GM18907 (cell line): ENCODE data around the gene FASTK.
"Not testable (repeated sequence)": the region's sequence is repeated elsewhere in the genome, so short reads cannot be mapped to it uniquely, and the experiment has no call there.

ENCODE experiments used
- ATAC-seq: cut with Tn5 transposase; IDR thresholded peaks from one replicate; pipeline ENCODE4 v1.9.1; 2021; ENCODE audit warnings: mild to moderate bottlenecking, moderate library complexity; ENCODE audit not compliant: unreplicated experiment

Gene FASTK

DNA sequence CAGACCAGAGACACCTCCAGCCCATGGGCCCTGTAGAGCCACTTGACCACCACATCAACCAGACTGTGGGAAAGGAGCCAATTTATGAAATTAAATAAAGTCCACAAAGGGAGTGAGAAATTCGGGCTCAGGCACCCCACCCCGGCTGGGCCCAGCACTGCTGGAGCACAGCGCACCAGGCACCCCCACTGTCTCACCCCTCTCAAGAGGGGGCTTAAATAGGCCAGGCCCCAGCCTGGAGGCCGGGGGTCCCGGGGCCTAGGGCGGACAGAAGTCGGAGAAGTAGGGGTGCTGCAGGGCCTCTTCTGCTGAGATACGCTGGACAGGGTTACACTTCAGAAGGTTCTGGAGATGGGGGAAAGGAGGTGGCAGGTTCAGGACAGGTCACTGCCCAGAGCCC is 26.9 kb downstream of the FASTK start:
- ATAC-seq, result no peak

DNA sequence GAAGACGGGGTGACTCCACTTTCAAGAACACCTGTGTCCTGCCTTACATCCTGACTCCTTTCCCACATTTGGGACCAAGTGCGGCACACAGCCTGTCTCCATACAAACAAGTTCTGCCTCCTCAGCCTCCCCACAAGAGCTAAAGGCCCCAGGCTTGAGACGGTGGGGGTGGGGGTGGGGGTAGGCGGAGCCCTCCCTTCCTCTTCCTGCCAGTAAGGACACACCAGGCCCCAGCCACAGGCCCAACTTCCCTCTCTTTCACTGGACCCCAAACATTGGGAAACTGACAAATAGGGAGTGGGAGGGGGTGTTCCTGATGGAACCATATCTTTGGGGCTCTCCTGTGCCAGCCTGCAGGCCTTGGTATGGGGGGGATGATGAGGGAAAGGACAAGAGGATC is 27.5 kb downstream of the FASTK start:
- no peak for ATAC-seq

DNA sequence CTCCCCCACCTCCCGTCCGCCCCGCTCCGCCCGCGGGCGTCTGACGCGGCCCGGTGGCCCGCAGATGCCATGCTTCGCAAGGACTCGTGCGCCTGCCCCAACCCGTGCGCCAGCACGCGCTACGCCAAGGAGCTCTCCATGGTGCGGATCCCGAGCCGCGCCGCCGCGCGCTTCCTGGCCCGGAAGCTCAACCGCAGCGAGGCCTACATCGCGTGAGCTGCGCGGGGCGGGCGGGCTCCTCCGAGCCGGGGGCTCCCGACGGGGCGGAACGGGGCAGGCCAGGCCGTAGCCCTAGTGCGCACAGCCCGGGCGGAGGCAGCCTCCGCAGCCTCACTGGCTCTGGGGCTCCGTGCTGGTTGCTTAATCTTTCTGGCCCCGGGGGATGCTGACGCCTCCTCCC is 29.5 kb downstream of the FASTK start:
- no peak for ATAC-seq

DNA sequence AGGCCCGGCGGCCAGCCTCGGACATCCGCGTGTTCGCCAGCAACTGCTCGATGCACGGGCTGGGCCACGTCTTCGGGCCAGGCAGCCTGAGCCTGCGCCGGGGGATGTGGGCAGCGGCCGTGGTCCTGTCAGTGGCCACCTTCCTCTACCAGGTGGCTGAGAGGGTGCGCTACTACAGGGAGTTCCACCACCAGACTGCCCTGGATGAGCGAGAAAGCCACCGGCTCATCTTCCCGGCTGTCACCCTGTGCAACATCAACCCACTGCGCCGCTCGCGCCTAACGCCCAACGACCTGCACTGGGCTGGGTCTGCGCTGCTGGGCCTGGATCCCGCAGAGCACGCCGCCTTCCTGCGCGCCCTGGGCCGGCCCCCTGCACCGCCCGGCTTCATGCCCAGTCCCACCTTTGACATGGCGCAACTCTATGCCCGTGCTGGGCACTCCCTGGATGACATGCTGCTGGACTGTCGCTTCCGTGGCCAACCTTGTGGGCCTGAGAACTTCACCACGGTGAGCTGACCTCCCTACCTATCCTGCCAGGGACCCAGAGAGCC is 31.6 kb downstream of the FASTK start:
- ATAC-seq, result no peak

DNA sequence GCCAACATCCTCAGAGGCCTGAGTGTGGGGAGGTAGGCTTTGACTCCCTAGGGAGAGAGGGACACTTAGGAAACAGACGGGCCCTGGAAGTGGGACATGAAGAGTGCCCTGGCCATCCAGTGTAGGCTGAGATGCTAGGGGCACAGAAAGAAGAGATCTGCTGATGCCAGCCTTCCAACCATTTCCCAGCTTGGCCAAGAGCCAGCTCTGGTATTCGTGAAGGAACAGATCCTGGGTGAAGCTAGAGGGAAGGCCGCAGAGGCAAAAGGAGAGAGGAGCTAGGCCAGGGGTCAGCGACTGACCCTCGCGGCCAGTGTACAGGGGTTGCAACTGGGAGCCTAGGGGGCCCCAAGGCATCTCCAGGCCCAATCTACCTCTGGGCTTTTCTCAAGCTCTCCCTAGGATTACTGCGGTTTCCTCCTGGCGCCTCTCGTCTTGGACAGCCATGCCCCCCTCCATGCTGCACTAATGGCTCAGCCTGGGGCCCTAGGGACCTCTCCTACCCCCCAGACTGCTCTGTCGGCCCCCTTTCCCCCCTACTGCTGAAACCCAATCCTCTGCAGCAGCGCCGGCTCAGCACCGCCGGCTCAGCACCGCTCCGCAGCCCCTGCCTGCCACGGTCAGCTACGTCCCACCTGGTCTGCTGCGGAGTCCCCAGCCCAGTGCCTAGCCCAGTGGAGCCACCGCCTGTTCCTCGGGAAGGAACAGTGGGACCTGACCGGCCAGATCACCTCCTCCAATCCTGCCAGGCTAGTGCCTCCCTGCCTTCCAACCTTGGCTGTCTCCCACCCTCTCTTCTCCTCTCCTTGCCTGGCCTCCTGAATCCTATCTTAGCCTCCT is 32.4 kb downstream of the FASTK start, which contains the start of gene ASIC3:
ASIC3 (plus strand) TSS at position 556 of the 840 bp plus-strand sequence. CDS start 355 bp downstream, outside the sequence.
- ATAC-seq, result no peak

DNA sequence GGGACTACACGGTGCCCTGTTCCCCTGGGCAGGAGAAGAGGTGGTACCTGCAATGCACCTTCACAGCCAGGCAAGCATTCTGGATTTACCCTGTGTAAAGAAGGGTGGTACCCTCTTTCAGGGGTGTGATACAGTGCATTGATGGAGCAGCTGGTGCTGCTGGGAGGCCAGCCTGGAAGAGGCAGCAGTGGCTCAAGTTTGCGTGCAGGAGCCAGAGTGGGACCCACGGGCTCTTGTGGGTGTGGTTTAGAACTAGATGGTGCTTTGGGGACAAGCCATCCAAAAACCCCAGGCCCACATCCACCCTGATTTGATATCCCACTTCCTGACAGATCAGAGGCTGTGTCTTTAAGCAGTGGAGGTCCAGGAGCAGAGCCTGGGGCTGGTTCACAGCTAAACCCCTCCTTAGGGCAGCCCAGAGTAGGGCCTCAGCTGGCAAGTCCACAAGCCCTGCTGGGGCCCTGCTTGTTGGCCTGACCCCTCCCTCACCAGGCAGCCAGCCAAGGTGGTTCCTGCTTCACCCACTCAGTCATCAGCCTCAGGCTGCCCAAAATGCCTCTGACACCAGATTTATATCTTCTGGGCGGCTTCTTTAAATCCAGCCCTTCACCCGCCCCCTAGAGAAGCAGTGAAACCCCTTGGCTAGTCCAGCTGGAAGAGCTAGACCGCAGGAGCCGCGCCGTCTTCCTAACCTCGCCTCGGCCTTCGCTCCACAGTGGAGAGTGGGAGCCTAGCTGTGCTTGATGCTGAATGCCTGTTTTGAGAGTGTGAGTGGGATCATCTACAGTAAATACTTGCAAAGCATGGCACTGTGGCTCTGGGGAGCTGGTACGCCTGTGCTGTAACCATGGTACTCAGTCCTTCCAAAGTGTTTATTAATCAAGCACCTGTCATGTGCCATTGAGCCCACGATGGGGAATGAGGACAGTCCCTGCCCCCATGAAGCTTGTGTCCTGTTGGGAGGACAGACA is 33.7 kb downstream of the FASTK start:
- no peak for ATAC-seq

DNA sequence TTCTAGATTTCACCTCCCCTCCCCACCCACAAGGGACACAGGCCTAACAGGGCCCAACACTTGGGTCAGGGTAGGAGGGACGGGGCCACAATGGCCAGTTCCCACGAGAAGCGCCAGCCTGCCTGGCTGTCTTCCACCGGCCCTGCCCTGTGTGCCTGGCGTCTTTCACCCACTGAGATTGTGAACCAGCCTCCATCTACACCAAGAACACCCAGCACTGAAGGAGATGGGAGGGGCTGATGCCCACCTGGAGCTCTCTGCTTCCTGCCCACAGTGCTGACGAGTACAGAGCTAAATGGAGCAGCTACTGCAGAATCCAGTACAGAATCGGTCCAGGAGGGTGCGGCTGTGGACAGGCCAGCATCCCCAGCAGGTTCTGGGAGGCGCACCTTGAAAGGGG is 34.6 kb downstream of the FASTK start:
- ATAC-seq, result no peak

DNA sequence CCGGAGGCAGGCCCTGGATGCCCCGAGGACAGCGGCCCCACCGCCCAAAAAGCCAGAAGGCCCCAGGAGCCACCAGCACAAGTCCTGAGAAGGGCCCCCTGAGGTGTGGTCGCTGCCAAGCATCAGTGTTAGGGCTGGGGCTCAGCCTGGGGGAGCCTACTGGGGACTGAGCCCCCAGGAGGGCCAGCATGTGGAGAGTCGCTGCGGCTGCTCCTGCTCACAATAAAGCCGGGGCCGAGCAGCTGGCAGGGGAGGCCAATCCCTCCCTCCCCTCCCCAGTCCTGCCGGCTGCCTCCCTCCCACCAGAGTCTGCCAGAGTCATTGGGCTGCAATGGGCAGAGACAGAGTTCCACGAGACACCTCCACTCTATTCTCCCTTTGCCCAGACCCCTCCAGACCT is 35.3 kb downstream of the FASTK start:
- no peak for ATAC-seq

DNA sequence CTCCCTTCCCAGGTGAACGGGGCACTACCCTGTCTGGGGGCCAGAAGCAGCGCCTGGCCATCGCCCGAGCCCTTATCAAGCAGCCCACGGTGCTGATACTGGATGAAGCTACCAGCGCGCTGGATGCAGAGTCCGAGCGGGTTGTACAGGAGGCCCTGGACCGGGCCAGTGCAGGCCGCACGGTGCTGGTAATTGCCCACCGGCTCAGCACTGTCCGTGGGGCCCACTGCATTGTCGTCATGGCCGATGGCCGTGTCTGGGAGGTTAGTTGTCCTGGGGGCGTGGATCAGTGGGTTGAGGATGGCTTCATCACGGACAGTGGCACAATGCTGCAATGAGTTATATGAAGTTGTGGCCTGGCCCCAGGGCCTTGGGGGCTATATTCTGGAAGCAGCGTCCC is 36.6 kb downstream of the FASTK start:
- ATAC-seq, result no peak

DNA sequence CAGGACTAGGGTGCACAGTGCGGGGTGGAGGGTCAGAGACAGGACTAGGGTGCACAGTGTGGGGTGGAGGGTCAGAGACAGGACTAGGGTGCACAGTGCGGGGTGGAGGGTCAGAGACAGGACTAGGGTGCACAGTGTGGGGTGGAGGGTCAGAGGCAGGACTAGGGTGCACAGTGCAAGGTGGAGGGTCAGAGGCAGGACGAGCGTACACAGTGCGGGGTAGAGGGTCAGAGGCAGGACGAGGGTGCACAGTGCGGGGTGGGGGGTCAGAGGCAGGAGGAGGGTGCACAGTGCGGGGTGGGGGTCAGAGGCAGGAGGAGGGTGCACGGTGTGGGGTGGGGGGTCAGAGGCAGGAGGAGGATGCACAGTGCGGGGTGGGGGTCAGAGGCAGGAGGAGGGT is 37.2 kb downstream of the FASTK start:
- not testable (repeated sequence) for ATAC-seq

DNA sequence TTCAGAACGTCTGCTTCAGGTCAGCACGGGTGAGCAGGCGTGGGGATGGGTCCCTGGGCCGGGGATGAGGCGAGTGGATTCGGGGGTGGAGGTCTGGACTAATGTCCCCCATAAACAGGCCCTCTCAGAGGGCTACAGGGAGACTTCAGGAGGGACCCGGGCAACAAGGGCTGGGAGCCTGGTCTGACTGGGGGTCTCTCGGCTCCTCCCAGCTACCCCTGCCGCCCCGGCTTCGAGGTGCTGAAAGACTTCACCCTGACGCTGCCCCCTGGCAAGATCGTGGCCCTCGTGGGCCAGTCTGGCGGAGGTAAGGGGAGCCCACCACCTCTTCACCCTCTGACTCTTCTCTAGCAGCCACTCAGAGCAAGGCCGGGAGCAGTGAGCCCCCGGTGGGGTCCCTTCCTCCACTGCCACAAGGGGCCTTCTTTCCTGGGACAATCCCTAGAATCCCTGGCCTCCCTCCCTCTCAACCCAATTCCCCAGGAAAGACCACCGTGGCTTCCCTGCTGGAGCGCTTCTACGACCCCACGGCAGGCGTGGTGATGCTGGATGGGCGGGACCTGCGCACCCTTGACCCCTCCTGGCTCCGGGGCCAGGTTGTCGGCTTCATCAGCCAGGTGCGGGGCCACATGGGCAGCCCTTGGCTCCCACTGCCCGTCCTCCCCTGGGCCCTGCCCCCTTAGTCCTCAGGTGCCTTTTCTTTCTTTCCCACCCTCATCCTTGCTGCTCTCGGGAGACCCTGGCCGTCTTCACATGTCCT is 39.8 kb downstream of the FASTK start:
- no peak for ATAC-seq

DNA sequence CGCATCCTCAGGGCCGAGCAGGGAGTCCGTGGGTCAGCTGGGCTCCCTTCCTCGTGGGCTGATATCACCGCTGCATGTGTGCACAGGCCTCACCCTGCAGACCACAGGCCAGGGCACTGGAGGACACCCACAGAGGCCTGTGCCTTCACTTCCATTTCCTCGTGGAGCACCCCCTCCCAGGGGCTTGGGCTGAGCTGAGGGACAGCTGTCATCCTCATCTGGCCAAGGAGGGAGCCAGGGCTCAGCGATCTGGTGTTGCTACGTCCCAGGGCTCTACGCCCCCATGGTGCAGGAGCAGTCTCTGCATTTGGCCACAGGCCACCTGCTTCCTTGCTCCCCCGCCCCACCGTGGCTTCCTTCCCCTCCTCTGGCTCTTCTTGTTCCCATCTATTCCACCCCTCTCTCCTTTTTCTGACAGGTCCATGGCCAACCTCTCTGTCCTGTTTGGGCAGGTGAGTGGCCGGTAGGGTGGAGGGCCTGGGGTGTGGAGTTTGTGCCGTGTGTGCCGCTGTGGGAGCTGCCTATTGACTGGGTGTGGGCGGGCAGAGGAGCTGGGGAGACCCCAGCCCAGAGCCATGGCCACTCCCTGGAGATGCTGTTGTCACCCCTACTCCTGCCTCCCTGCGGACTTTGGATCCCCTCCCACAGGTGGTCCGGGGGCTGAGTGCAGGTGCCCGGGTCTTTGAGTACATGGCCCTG is 40.6 kb downstream of the FASTK start:
- no peak for ATAC-seq

DNA sequence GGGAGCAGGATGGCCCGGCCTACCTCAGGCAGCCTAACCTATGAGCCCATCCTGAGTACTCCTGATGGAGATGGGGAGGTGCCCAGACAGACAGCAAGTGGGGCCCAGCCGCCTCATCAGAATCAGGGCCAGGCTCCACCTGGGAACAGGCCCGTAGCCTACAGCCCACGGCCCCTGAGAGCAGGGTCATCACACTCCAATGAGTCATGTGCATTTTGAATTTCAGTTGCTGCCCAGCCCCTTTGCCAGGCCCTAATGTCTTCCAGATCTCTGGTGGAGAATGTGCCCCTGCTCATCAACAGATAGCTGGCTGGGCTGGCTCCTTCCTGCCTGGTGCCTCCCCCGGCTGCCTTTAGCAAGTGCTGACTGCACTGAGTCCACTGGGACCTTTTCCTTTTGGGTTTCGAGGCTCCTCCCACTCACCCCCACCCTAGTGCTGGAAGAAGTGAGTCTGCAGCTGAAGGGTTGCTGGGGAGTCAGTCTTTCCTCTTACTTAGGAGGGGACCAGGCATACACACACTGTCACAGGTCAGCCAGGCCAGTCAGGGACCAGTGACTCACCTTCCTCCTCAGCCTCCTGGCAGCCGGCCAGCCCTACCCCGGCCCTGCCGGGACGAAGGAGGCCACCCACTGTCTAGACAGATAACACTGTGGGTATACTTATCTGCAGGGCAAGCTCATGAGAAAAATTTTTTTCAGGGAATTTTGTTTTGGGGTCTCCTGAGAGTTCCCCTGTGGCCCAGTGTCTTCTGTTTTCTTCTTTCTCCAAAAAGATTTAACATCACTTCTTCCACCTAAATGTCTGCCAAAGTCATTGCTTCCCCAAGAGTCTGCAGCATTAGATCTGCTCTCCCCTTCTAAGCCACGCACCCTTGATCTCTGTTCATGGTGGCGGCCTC is 41.4 kb downstream of the FASTK start:
- ATAC-seq, result no peak

DNA sequence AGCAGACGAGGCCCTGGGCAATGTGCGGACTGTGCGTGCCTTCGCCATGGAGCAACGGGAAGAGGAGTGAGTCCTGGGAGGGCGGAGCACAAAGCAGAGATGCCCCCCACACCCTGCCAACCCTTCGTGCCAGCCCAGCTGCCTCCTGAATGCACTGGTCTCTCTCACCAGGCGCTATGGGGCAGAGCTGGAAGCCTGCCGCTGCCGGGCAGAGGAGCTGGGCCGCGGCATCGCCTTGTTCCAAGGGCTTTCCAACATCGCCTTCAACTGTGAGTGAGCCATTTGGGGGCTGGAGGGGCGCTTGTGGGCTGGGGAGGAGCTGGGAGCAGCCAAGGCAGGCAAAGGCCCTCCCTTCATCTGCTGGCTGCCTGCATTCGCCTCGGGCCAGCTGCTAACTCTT is 44.7 kb downstream of the FASTK start:
- ATAC-seq, result no peak

DNA sequence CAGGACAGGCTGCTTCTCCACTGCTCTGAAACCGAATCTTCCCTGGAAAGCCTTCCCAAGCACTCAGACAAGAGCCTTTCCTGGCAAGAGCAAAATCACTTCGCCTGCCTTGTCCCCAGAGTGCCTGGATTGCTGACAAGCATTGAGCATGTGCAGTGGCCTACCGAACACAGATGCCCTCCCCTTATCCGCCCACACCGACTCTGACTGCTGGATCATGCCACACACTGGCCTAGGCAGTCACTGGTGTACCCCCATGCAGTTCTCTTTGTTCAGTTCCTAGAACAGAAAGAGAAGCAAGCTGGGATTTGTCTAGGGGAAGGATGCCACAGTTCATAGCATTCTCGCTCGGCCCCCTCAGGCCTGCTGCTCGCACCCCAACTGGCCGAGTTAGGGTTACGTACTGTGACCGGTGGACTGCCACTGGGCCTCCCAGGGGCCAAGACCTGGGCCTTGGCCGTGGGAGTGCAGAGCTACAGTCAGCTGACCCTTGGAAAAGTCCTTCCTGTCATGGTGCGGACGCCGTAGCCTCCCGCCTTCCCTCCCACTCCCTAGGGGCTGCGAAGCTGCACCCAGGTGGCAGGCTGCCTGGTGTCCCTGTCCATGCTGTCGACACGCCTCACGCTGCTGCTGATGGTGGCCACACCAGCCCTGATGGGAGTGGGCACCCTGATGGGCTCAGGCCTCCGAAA is 45.4 kb downstream of the FASTK start:
- ATAC-seq, result no peak

DNA sequence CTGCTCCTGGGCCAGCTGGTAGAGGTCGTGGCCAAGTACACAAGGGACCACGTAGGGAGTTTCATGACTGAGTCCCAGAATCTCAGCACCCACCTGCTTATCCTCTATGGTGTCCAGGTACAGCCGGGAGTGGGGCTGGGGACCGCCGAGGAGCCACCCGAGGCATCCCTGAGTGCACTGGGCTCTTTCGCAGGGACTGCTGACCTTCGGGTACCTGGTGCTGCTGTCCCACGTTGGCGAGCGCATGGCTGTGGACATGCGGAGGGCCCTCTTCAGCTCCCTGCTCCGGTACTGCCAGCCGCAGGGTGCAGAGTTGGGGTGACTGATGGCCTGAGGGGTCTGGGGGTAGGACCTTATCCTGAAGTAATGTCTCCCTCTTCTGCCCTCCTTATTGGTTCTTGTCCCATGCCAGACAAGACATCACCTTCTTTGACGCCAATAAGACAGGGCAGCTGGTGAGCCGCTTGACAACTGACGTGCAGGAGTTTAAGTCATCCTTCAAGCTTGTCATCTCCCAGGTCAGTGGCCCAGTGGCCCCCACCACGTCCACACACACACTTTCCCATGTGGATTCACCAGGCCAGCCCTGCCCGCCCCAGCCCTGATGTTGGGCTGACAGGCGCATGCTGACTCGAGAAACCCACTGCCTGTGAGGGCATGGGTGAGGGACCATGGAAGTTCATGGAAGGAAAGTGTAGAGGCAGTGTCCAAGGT is 46.1 kb downstream of the FASTK start:
- ATAC-seq, result no peak

DNA sequence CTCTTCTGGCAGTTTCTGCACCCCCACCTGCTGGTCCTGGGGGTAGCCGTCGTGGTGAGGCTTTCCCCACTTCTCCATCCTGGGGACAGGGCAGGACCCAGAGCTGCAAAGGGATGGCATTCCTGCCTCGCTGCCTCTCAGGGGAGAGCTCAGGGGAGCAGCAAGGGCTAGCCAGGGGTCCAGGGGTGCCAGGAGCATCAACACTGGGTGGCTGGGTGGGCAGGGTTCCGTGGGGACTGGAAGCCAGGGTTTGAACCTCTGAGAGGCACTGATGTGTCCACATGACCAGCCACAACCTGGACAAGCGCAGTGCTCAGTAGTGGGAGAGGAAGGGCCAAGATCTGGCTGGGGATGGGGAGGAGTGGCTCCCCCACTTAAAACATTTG is 46.8 kb downstream of the FASTK start:
- no peak for ATAC-seq
